GM06990 (cell line): ENCODE results near the gene PDZD2.

Experiments
- DNase-seq: peaks from one replicate; pipeline ENCODE4 v3.0.0-alpha.2; 2011; ENCODE audit not compliant: insufficient read length; ENCODE audit errors: extremely low read depth
- H3K27me3 ChIP-seq: replicated peaks from 2 replicates; pipeline ENCODE4 v1.6.0; 2011; ENCODE audit warnings: low read length; ENCODE audit not compliant: control insufficient read depth, insufficient read depth
- H3K36me3 ChIP-seq: 2 replicates; pipeline ENCODE4 v1.5.1; 2011; ENCODE audit warnings: low read length; ENCODE audit not compliant: control insufficient read depth, insufficient read depth
- H3K4me3 ChIP-seq: replicated peaks from 2 replicates; pipeline ENCODE4 v1.5.1; 2011; ENCODE audit warnings: low read depth, mild to moderate bottlenecking, control low read depth, low read length
- TF ChIP-seq, protein P1 (sequence below): IDR thresholded peaks from 2 replicates; pipeline ENCODE4 v1.5.1; 2011; ENCODE audit warnings: low read length, control low read depth, mild to moderate bottlenecking, inconsistent platforms; ENCODE audit not compliant: insufficient read depth, poor library complexity, severe bottlenecking

The PDZD2 gene

DNA sequence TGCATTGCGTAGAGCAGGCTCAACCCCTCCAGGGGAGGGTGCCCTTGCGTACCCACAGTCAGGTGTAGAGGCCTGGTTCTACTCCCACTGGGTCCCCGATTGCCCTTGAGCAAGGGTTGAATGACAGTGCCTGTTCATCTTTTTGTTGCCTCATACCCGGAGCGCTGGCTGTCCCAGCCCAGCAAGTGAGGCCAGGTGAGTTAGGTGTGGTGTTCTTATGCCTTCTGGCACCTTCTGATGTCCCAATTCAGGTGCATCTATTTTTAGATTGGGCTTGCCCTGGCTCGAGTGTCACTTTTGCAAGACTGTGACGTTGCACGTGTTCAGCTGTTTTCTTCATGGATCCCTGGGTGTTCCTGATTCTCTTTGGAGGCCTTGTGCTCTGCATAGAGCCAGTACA lies 277.4 kb downstream of the PDZD2 start:
- H3K4me3 ChIP-seq = no peak overlapping the region
- no peaks in the 10 kb centered on the region for H3K36me3 ChIP-seq
- H3K27me3 ChIP-seq = no peaks in the 10 kb centered on the region; the same call in none of the 2 replicates
- TF ChIP-seq, protein P1, sequence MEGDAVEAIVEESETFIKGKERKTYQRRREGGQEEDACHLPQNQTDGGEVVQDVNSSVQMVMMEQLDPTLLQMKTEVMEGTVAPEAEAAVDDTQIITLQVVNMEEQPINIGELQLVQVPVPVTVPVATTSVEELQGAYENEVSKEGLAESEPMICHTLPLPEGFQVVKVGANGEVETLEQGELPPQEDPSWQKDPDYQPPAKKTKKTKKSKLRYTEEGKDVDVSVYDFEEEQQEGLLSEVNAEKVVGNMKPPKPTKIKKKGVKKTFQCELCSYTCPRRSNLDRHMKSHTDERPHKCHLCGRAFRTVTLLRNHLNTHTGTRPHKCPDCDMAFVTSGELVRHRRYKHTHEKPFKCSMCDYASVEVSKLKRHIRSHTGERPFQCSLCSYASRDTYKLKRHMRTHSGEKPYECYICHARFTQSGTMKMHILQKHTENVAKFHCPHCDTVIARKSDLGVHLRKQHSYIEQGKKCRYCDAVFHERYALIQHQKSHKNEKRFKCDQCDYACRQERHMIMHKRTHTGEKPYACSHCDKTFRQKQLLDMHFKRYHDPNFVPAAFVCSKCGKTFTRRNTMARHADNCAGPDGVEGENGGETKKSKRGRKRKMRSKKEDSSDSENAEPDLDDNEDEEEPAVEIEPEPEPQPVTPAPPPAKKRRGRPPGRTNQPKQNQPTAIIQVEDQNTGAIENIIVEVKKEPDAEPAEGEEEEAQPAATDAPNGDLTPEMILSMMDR = no peak
- no peak for DNase-seq

DNA sequence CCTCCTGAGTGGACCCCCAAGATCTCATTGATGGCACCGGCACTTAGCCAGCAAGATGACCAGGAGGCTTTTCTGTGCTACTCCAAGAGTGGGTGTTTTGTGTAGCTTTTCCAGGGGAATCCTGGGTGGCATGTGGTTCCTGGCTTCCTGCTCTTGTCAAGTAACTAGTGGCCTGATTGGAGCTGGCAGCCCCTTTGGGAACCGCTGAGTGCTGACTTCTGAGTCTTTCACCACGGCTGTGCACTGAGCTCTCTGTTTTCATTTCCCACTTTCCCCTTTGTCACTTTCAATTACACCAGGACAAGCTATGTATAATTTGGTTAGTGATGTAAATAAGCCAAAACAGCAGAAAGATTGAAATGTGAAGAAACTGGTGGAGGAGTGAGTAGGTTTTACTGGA lies 279.8 kb downstream of the PDZD2 start:
- DNase-seq = no peak
- H3K4me3 ChIP-seq = no peak overlapping the region
- TF ChIP-seq, protein P1 = no peak

DNA sequence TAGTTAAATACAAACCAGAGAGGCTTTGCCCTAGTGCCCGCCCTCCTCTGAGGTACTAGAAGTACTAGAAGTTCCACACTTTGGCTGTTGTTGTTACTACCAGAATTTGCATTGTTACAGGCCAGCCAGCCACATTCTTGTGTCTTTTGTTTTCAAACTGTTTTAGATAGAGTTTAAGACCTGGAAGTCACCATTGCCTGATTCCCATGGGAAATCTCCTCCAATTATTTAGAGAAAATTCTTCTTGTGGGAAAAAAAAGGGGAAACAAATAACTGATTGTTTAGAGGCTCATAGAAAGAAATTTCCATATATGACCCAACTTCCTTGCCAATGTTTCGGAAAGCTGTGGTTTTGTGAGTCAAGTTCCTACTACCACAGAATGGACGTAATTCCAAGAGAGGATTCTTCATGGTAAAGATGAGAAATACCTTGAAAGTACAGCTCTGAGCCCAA lies 282.9 kb downstream of the PDZD2 start:
- Histone ChIP-seq H3K4me3 (no peak overlapping the region), H3K36me3 (no peaks in the 10 kb centered on the region), H3K27me3 (no peaks in the 10 kb centered on the region; the same call in 1 of the 2 replicates)
- TF ChIP-seq, protein P1 = no peak
- DNase-seq = no peak

More for the DNA sequence above, 279.8 kb downstream of the PDZD2 start:
- no peaks in the 10 kb centered on the region; the same call in 1 of the 2 replicates for H3K27me3 ChIP-seq
- H3K36me3 ChIP-seq = no peaks in the 10 kb centered on the region

DNA sequence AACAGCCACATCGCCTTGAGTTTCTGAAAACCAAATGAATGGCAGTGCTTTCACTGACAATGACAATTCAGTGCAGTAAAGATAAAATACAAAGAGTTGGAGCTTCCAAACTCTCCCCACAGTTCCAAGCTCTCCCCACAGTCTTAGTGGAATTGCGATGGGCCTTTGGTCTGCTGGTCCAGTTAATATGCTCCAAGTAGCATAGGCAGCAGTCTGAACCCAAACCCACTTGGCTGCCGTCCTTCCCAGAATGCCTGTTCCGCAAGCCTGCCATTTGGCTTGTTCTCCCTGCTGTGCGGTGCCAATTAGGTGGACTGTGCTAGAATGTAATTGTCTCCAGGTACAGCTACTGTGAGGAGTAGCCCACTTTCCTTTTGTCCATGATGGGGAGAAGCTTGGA lies 285.1 kb downstream of the PDZD2 start:
- Histone ChIP-seq H3K4me3 (no peak overlapping the region), H3K27me3 (no peaks in the 10 kb centered on the region; the same call in 1 of the 2 replicates), H3K36me3 (no peaks in the 10 kb centered on the region)
- TF ChIP-seq, protein P1 = no peak
- DNase-seq = no peak

DNA sequence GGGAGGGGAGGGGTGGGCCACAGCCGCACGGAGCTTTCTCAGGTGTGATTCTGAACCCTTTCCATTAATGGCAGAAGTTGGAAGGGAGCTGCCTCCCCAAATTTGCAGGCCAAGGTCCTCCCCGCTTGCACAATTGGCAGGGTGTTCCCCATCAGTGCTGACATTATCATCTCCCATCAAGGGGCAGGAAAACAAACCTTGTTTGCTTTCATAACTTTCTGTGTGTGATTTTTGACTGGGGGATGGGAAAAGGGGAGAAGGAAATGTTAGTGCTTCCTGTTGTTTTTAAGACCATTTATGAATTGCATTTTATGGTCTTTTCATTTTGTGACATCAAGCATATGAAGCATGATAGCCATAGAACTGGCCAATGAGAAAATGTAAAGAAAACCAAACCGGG lies 292.9 kb downstream of the PDZD2 start:
- no peak for DNase-seq
- H3K4me3 ChIP-seq = no peak overlapping the region
- TF ChIP-seq, protein P1 = no peak
- no peaks in the 10 kb centered on the region for H3K27me3 ChIP-seq
- H3K36me3 ChIP-seq = no peaks in the 10 kb centered on the region

DNA sequence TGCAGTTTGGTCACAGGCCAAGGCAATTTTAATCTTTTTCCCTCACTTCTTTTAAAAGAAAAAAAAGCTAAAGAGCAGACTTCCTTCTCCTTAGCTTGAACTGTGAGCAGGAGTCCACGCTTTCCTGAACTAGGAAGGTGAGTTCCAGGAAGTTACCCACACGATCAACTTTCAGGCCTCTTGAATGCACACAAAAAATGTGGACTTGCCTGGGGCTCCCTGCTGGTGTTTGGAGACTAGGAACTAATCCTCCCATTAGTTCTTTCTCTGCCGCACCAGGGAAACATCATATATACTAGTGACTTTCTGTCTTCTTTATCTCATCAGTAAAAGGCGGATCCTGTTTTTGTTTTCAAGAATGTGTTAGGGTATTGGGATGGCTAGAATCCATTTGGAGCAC lies 295.2 kb downstream of the PDZD2 start:
- H3K27me3 ChIP-seq = no peaks in the 10 kb centered on the region; the same call in 1 of the 2 replicates
- TF ChIP-seq, protein P1 = no peak
- H3K4me3 ChIP-seq = no peak overlapping the region
- no peak for DNase-seq
- no peaks in the 10 kb centered on the region for H3K36me3 ChIP-seq
